Erythroblast (primary cell): ENCODE data around the gene MACROH2A2.

Experiments used
- GATA1 ChIP-seq: IDR thresholded peaks from 2 replicates; pipeline ENCODE4 v1.6.1; 2011; ENCODE audit warnings: low read depth, mild to moderate bottlenecking, control low read depth, low read length, moderate library complexity
- POLR2A ChIP-seq: IDR thresholded peaks from 2 replicates; pipeline ENCODE4 v1.6.1; 2011; ENCODE audit warnings: mild to moderate bottlenecking, low read length

DNA sequence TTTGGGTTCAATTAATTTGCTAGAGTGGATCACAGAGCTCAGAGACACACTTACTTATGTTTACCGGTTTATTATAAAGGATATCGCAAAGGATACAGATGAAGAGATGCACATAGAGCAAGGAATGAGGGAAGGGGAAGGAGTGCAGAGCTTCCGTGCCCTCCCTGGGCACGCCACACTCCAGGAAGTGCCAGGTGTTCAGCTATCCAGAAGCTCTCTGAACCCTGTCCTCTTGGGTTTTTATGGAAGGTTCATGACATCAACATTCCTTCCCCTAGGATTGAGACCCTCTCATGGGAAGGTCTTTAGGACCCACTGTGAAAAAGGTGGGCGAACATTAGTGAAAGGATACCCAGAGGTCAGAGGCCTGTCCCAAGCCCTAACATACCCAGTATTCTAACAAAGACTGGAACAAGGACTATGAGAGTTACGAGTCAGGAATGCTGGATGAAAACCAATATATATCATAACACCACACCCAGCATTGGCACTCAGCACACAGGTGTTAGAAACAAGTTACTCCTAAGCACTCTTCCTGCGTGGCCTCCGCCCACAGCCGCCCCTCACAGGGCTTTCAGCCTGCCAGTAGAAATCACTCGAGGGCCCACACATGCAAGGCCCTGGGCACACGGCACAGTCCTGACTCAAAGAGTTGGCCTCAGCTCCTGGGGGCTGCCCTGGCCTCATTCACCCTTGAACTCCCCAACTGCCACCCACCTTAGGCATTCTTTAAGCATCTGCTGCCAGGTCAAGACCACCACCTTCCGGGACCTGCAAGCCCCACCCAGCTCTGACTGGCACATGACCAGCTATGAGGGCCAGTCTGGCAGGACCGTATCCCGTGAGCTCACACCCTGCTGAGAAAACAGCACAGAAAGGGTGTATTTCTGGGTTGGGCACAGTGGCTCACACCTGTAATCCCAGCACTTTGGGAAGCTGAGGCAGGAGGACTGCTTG lies 85.6 kb downstream of the MACROH2A2 start:
- no peak for TF ChIP-seq POLR2A
- no peak for TF ChIP-seq GATA1
